Osteoblast (primary cell): ENCODE results near the gene MYL5. TPM values are rescaled to one million over a fixed set of nuclear protein-coding genes. Genes with fewer than 3 reads are reported as not detected.

Experiments
- DNase-seq: peaks from one replicate; pipeline ENCODE4 v3.0.0; 2011; ENCODE audit warnings: low spot score, mixed read lengths; ENCODE audit not compliant: insufficient read length; ENCODE audit errors: missing footprints
- H2AFZ ChIP-seq: 2 replicates; pipeline ENCODE4 v1.6.0; 2011; ENCODE audit warnings: mild to moderate bottlenecking, low read length
- H3K27ac ChIP-seq: 2 replicates; pipeline ENCODE4 v1.5.1; 2011; ENCODE audit warnings: mild to moderate bottlenecking, low read depth, low read length, moderate library complexity
- H3K27me3 ChIP-seq: 2 replicates; pipeline ENCODE4 v1.6.0; 2012; ENCODE audit warnings: mild to moderate bottlenecking, control low read depth, inconsistent platforms, low read length, moderate library complexity; ENCODE audit not compliant: insufficient read depth
- H3K36me3 ChIP-seq: 2 replicates; pipeline ENCODE4 v1.5.1; 2011; ENCODE audit warnings: mild to moderate bottlenecking, low read length, control low read depth, moderate library complexity; ENCODE audit not compliant: insufficient read depth
- H3K4me1 ChIP-seq: 2 replicates; pipeline ENCODE4 v1.5.1; 2011; ENCODE audit warnings: mild to moderate bottlenecking, low read length, control low read depth, moderate library complexity; ENCODE audit not compliant: insufficient read depth
- H3K4me2 ChIP-seq: 2 replicates; pipeline ENCODE4 v1.6.0; 2011; ENCODE audit warnings: mild to moderate bottlenecking, low read length; ENCODE audit not compliant: insufficient read depth
- H3K4me3 ChIP-seq: fragments of 200-600 bp; sonication (generic); 3 replicates; pipeline ENCODE4 v1.5.1; 2012; ENCODE audit warnings: mild to moderate bottlenecking, low read length, inconsistent platforms; ENCODE audit not compliant: insufficient read depth
- H3K79me2 ChIP-seq: 2 replicates; pipeline ENCODE4 v1.6.0; 2012; ENCODE audit warnings: mild to moderate bottlenecking, low read length, control low read depth, inconsistent platforms; ENCODE audit not compliant: insufficient read depth
- H3K9me3 ChIP-seq: 2 replicates; pipeline ENCODE4 v1.5.1; 2011; ENCODE audit warnings: low read depth, low read length, control low read depth
- H4K20me1 ChIP-seq: 2 replicates; pipeline ENCODE4 v1.6.0; 2012; ENCODE audit warnings: mild to moderate bottlenecking, low read length, control low read depth; ENCODE audit not compliant: insufficient read depth
- CTCF ChIP-seq: IDR thresholded peaks from 2 replicates; pipeline ENCODE4 v1.5.1; 2011; ENCODE audit warnings: mild to moderate bottlenecking, low read depth, low read length, moderate library complexity; ENCODE audit errors: extremely low read depth
- total RNA-seq: library from RNA; depleted of rRNA; stranded (reverse); fragments of >200 nt; gene quantifications from 2 replicates; pipeline ENCODE4 v1.2.3, GENCODE V29; 2012

Gene MYL5
- total RNA-seq, 1 donor = 22.8 TPM

DNA sequence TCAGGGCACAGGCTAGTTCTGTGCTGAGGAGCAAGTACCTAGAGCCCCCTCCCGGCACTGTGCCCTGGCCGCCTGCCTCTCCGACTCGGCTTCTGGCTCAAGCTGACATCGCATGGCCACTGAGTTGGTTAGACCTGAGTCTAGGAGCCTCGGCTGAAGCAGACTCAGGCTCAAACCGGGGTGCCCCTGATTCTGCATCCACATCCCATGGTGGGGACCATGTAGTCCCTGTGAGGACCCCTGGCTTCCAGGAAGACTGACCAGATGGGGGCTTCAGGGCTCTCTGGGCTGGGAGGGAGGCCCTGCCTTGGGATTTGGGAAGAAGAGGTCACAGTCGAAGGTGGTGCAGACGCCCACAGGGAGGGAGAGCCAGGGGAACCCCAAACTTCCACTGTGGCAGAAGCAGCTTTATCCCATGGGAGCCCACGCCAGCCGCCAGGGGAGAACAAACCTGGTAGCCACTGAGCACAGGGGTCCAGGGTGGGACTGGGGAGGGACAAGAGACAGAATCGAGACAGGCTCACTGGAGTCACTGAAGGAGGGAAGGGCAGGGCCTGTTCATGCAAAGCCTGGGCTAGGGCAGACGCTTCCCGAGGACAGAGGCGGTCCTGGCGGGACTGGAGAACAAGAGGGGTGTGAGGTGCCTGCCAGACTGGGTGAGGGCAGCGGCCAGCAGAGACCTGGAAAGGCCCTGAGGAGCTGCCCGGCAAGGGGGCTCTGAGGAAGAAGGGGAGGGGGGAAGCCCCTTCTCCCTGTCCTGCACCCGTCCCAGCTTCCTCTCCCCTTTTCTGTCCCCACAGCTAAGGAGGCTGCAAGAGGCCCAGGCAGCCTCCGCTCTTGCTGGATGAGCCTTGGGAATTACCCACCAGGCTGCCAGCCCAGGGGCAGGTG, 47.9 kb upstream of the MYL5 start:
- Histone ChIP-seq H3K4me1 (no peaks in the 10 kb centered on the region), H3K27ac (no peak overlapping the region), H3K9me3 (no peaks in the 10 kb centered on the region), H4K20me1 (no peaks in the 10 kb centered on the region), H3K4me3 (no peak overlapping the region), H3K36me3 (no peaks in the 10 kb centered on the region), H3K27me3 (no peaks in the 10 kb centered on the region), H3K79me2 (no peaks in the 10 kb centered on the region), H2AFZ (no peak overlapping the region), H3K4me2 (no peak overlapping the region)
- TF ChIP-seq CTCF = no peak
- peak; percentile 69 for DNase-seq

DNA sequence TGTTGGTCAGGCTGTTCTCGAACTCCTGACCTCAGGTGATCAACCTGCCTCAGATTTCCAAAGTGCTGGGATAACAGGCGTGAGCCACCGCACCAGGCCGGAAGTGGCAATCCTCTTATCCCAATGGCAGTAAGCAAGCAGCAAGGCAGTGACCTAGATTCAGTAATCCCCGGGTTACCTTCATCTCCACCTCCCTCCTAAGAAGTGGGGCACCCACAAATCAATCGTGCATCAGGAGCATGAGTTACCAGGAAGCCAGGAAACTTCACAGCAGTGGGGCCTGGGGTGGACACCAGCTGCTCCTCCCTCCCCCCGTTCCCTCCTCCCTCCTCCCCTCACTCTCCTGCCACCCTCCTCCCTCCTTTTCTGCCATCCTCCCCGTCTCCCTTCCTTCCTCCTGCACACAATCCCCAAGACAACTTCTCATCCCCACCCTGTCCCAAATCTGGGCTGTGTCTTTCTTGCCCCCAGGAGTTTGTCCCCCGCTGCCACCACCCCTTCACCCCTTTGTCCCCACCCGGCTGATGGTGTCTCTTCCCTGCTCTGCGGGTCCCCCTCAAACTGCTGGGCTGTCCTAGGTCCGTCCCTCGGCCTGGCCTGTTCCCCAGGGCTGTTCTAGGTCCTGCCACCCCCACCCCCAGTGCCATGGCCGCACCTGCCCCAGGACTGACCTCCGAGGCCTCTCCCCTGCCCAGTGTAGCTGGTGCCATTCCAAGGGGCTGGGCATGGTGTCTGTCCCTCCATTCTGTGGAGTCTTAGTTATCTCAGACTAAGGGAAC, 46.8 kb upstream of the MYL5 start:
- TF ChIP-seq CTCF = no peak
- no peaks in the 10 kb centered on the region for H3K27me3 ChIP-seq
- no peaks in the 10 kb centered on the region for H4K20me1 ChIP-seq
- H3K4me2 ChIP-seq = no peak overlapping the region
- DNase-seq = no peak
- no peaks in the 10 kb centered on the region for H3K36me3 ChIP-seq
- H3K9me3 ChIP-seq = no peaks in the 10 kb centered on the region
- H2AFZ ChIP-seq = no peak overlapping the region
- H3K27ac ChIP-seq = no peak overlapping the region
- no peaks in the 10 kb centered on the region for H3K4me1 ChIP-seq
- H3K4me3 ChIP-seq = no peak overlapping the region
- no peaks in the 10 kb centered on the region for H3K79me2 ChIP-seq

- Histone ChIP-seq H3K27ac (no peak overlapping the region), H3K4me1 (no peaks in the 10 kb centered on the region), H3K79me2 (no peaks in the 10 kb centered on the region), H3K27me3 (no peaks in the 10 kb centered on the region), H3K9me3 (no peaks in the 10 kb centered on the region), H2AFZ (no peak overlapping the region), H3K4me2 (no peak overlapping the region), H4K20me1 (no peaks in the 10 kb centered on the region), H3K36me3 (no peaks in the 10 kb centered on the region), H3K4me3 (no peak overlapping the region)
- TF ChIP-seq CTCF = no peak
- peak; percentile 88 for DNase-seq
Measured at GRCh38 chr4:628311-628741, 46.0 kb upstream of the MYL5 start.
